Right lobe of liver (tissue), 4 donors: ENCODE results near the gene HABP4.

ENCODE experiments used
- POLR2A ChIP-seq: fragments of 450-650 bp; IDR thresholded peaks from one replicate; pipeline ENCODE4 v1.6.1; 2017; ENCODE audit warnings: antibody characterized with exemption, mild to moderate bottlenecking
- TF ChIP-seq, protein P1 (sequence below), 4 donors: fragments of 200-600 bp in 3 of 4; fragments of 450-650 bp in 1 of 4; IDR thresholded peaks; one replicate each; pipeline versions ENCODE4 v1.5.1 to v1.8.0; 2016 to 2022; ENCODE audit warnings: antibody characterized with exemption in 4 of 4, mild to moderate bottlenecking in 2 of 4
- donor health status: DM: no; HTN: no; CAD: no.
- donor health status: DM: no; HTN: no; CAD: no.
- donor health status: DM: no; HTN: yes; CAD: no.

DNA sequence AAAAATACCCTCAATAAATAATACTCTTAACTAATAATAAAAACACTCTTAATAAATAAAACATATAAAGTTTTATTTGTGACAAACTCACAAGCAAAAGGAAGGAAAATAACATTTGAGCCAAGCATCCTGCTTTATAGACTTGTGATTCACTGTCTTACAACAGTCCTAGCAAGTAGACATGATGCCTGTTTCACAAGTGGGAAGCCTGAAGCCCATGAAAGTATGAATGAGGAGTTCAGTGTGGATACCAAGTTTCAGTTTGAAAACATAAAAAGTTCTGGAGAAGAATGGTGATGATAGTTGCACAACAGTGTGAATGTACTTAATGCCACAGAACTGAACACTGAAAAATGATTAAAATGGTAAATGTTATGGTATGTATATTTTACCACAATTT is 10.9 kb downstream of the HABP4 start:
- TF ChIP-seq, protein P1, sequence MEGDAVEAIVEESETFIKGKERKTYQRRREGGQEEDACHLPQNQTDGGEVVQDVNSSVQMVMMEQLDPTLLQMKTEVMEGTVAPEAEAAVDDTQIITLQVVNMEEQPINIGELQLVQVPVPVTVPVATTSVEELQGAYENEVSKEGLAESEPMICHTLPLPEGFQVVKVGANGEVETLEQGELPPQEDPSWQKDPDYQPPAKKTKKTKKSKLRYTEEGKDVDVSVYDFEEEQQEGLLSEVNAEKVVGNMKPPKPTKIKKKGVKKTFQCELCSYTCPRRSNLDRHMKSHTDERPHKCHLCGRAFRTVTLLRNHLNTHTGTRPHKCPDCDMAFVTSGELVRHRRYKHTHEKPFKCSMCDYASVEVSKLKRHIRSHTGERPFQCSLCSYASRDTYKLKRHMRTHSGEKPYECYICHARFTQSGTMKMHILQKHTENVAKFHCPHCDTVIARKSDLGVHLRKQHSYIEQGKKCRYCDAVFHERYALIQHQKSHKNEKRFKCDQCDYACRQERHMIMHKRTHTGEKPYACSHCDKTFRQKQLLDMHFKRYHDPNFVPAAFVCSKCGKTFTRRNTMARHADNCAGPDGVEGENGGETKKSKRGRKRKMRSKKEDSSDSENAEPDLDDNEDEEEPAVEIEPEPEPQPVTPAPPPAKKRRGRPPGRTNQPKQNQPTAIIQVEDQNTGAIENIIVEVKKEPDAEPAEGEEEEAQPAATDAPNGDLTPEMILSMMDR (IDR thresholded peaks at IDR 0.05), result no peak
- TF ChIP-seq POLR2A, result no peak
